GM21576 (cell line): ENCODE data around the gene KCNMA1.
"Not testable (repeated sequence)": the region's sequence is repeated elsewhere in the genome, so short reads cannot be mapped to it uniquely, and the experiment has no call there.

Experiments used
- ATAC-seq: cut with Tn5 transposase; IDR thresholded peaks from one replicate; pipeline ENCODE4 v1.9.1; 2021; ENCODE audit warnings: mild to moderate bottlenecking, moderate library complexity; ENCODE audit not compliant: unreplicated experiment

Gene KCNMA1

GRCh38 chr10:77608281-77608680, 29.3 kb downstream of the KCNMA1 start:
- no peak for ATAC-seq

- ATAC-seq = no peak
These were observed 30.9 kb downstream of the KCNMA1 start for GRCh38 chr10:77606751-77607150.

GRCh38 chr10:77605466-77605865, 32.1 kb downstream of the KCNMA1 start:
- ATAC-seq = no peak

GRCh38 chr10:77604941-77605351, 32.7 kb downstream of the KCNMA1 start:
- ATAC-seq = no peak

- ATAC-seq = no peak
These were observed 33.5 kb downstream of the KCNMA1 start for GRCh38 chr10:77604063-77604462.

- ATAC-seq = no peak
These were observed 34.1 kb downstream of the KCNMA1 start for GRCh38 chr10:77603534-77603927.

- no peak for ATAC-seq
These were observed 34.6 kb downstream of the KCNMA1 start for GRCh38 chr10:77602913-77603533.

GRCh38 chr10:77602231-77602912, 35.2 kb downstream of the KCNMA1 start:
- no peak for ATAC-seq

GRCh38 chr10:77601488-77601887, 36.1 kb downstream of the KCNMA1 start:
- ATAC-seq = no peak

- ATAC-seq = no peak
These were observed 37.0 kb downstream of the KCNMA1 start for GRCh38 chr10:77600640-77601039.

GRCh38 chr10:77599651-77600050, 38.0 kb downstream of the KCNMA1 start:
- no peak for ATAC-seq

- no peak for ATAC-seq
These were observed 39.0 kb downstream of the KCNMA1 start for GRCh38 chr10:77598606-77599005.

- ATAC-seq = no peak
These were observed 40.0 kb downstream of the KCNMA1 start for GRCh38 chr10:77597560-77597959.

- no peak for ATAC-seq
These were observed 43.2 kb downstream of the KCNMA1 start for GRCh38 chr10:77594471-77594783.

- ATAC-seq = no peak
These were observed 43.7 kb downstream of the KCNMA1 start for GRCh38 chr10:77593771-77594470.

GRCh38 chr10:77592946-77593636, 44.5 kb downstream of the KCNMA1 start:
- no peak for ATAC-seq

GRCh38 chr10:77592510-77592909, 45.1 kb downstream of the KCNMA1 start:
- no peak for ATAC-seq

- ATAC-seq = no peak
These were observed 46.2 kb downstream of the KCNMA1 start for GRCh38 chr10:77591238-77591880.

GRCh38 chr10:77590344-77591237, 47.0 kb downstream of the KCNMA1 start:
- ATAC-seq = no peak

- ATAC-seq = not testable (repeated sequence)
These were observed 47.9 kb downstream of the KCNMA1 start for GRCh38 chr10:77589703-77590102.
